A172 (cell line): ENCODE results near the gene ANKDD1A. TPM values are rescaled to one million over a fixed set of nuclear protein-coding genes. Genes with fewer than 3 reads are reported as not detected.

ENCODE experiments used
- DNase-seq: peaks from one replicate; pipeline ENCODE4 v3.0.0-alpha.2; 2015; ENCODE audit warnings: low spot score
- total RNA-seq: library from RNA; depleted of rRNA; stranded (reverse); fragments of >200 nt; shearing (Covaris generic); gene quantifications from 2 replicates; pipeline ENCODE4 v1.2.3, GENCODE V29; 2014; rRNA removed

ANKDD1A gene
- 5.9 and 15.7 TPM in 2 replicates for total RNA-seq

DNA sequence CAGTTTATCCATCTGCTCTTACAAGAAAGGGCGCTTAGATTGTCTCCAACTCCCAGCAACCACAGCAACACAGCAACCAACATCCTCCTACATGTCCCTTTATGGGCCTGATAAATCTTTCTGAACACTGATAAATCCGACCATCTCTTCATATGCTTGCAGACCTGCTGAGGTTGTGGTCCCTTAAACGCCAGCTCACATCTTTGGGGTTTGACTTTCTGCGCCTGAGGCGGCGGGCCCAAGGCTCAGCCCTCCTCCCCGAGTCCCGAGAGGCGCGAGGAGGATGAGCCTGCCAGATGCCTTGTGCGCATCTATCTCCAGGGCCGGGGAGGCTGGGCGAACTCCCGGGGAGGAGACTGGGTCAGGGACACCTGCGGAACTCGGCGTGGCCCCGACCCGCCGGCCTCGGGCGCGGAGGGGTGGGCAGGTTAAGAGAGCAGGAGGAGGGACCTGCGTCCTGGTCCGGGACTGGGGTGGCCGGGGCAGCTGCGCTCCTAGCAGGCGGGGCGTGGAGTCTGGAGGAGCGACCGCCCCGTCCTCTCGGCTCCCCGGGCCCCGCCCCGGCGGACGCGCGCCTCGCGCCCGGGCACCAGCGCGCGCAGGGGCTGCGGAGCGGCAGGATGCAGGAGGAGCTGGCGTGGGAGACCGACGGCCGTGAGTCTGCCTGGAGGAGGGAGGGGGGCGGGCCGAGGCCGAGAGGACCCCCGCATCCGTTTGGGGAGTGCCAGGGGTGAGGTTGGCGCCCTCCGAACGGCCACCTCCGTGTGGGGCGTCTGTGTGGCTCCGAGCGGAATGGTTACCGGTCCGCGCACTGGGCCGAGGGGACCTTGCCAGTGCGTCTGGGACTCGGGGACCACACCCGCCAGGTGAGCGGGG lies at the start of gene ANKDD1A:
Gene ANKDD1A (plus strand): TSS at position 592 of the 876 bp plus-strand sequence. CDS start 29 bp downstream, at position 621.
- DNase-seq = peak; percentile 55

DNA sequence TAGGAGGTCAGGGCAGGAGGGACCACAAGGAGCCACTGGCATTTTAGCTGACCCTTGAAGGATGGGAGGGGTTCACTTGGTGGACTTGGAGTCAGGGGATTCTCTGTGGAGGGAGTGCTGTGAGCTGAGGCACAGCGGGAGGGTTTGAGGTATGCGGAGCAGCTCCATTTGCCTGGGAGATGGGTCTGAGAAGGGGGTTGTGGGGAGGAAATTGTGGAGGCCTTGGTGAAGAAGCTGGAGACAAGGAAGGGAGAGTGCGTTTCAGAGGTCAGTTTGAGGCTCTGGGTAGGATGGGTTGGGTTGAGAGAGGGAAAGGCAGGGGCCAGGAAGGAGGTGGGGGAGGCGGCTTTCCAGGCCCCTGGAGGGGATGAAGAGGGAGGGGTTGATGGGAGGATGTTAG lies 49.7 kb upstream of the ANKDD1A start:
- DNase-seq = no peak

DNA sequence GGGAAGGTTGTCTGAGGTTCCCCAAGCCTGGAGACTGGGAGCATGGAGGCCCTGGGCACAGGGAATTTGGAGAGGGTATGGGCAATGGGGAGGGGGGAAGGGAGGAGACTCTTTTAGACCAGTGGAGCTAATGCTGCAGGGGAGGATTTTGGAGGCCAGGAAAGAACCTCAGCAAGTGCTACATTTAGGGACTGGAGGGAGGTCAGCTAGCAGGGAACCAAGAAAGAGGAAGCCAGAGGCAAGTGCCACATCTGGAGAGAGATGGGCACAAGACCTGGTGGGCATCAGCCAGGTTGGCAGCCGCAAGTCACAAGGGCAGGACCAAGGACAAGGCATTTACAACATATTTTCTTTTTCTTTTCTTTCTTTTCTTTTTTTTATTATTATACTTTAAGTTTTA lies 49.3 kb upstream of the ANKDD1A start:
- no peak for DNase-seq

DNA sequence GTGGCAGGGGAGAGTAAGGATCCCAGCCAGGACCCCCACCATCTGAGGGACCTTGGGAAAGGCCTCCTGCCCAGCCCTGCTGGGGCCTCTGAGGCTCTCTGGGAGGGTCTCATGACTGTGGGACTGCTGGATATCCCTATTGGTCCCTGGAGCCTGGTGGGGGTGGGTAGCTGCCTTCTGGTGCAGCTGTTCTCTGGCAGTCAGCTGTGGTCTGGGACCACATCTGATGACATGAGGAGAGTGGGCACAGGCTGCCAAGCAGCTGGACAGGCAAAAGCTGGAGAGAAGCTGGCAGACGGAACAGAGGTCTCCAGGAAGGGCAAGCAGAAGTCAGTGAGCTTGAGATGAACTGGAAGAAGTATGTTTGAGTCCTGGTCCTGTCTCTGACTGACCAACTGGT lies 47.6 kb upstream of the ANKDD1A start:
- no peak for DNase-seq

DNA sequence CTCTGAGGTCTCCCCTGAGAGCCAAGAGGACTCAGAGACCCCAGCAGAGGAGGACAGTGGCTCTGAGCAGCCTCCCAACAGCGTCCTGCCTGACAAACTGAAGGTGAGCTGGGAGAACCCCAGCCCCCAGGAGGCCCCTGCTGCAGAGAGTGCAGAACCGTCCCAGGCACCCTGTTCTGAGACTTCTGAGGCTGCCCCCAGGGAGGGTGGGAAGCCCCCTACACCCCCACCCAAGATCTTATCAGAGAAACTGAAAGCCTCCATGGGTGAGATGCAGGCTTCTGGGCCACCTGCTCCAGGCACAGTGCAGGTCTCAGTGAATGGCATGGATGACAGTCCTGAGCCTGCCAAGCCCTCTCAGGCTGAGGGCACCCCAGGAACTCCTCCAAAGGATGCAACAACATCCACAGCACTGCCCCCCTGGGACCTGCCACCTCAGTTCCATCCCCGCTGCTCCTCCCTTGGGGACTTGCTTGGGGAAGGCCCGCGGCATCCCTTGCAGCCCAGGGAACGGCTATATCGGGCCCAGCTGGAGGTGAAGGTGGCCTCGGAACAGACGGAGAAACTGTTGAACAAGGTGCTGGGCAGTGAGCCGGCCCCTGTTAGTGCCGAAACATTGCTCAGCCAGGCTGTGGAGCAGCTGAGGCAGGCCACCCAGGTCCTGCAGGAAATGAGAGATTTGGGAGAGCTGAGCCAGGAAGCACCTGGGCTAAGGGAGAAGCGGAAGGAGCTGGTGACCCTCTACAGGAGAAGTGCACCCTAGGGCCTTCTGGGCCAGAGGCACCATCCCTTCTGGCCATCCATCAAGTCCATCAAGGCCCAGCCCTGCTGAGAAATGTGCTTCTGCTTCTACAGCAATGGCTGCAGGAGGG lies 46.3 kb upstream of the ANKDD1A start:
- DNase-seq = no peak

DNA sequence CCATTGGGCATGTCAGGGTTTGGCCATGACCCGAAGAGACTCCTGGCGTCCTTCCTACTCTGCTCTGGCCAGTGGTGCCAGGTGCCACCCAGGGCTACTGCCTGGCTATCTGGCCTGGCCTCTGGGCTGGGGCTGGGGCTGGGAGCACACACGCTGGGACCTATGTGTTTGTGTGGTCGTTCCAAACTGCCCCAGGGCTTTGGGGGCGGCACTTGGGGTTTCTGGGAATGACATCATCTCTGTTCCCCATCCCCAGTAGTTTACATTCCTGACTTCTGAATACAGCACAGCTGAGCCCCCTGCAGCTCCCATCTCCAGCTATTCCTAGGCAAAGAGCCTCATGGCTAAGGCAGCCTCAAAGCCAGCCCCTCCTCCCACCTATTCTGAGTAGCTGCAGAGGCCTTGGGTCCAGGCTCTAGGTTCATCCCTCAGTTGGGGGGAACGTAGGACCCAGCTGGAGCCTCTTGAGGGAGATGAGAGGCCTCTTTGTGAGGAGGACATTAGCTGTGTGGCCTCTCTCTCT lies 45.6 kb upstream of the ANKDD1A start:
- DNase-seq = peak; percentile 93

DNA sequence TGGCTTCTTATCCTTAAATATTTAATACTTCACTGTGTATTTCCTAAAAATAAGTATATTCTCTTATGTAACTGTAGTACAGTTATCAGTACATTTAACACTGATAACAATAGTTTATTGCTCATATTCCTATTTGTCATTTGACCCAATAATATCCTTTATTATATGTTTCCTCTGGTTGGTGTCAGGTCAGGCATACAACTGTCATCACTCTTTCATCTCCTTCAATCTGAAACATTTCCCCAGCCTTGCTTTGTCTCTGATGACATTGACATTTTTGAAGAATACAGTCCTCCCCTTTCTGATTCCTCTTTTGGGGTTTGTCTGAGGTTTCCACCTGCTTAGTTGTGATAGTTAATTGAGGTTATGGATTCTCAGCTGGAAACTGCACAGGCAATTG lies 42.2 kb upstream of the ANKDD1A start:
- DNase-seq = no peak

DNA sequence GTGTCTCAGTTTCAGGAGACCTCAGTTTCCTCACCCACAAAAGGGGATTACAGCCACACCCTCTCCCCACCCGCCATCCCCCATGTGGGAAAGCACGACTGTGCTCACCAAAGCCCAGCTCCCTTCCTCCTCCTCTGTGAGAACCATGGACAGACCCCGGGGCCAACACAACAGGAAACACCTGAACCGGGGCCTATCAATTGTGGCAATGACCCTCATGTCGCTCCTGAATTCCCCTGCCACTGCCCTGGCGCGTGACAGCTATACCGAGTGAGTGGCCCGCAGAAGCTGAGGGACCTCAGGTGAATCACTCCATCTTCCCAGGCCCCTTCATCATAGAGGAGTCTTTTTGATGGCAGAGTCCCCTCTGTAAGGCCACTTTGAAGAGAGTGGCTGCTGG lies 41.3 kb upstream of the ANKDD1A start:
- no peak for DNase-seq

DNA sequence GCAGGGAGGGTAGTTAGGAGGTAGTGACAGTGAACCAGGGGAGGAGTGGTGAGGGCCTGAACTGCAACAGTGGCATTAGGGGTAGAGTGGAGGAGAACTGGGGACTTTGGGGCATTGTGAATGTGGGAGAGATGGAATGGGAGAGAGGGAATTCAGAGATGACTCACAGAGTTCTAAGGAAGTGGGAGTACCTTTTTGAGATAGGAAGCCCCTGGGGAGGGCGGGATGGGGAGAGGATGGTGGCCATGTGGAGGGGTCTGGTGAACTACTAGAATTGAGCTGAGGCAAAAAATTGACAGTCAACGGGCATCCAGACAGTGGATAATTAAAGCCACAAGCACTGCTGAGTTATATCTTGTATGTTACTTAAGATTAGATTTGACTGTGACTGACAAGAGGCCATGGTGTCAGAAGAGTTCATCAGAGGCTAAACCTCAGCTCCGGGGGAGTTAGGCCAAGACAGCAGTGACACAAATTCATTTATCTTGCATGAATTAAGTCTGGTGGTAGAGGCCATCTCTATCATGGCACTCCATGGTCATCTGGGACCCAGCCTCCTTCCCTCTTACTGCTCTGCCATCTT lies 36.0 kb upstream of the ANKDD1A start:
- DNase-seq = no peak

DNA sequence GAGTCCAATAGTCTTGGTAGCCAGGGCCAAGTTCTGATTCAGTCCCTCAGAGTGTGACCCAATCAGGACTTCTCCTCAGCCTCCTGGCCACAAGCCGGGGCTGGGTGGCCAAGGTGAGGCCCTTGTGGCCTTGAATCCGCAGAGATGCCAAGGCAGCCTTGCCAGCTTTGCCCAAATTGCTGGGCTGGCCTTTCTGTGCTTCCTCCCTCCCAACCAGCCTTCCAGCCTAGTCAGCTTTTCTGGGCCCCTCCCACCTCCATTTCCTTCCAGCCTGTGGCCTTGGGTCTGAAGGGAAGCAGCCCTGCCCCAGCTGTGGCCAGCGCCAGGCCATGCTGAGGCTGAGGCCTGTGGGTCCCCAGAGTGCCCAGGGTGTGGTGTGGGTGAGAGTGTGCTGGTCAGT lies 34.3 kb upstream of the ANKDD1A start:
- peak; percentile 49 for DNase-seq

DNA sequence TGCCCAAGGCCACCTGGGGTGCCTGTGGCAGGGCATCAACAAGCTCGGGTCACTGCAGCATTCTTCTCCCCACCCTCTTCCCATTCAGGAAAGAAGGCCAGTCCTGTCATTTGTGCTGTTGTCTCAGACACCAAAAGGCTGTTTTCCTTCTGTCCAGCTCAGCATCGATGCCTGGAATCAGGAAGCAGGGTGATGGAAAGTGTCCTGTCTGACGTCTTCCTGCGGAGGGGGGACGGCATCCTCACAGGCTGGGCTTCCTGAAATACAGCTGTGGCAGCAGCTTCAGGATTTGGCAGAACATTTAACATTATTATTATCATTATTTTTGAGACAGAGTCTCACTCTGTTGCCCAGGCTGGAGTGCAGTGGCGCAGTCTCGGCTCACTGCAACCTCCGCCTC lies 33.0 kb upstream of the ANKDD1A start:
- no peak for DNase-seq

DNA sequence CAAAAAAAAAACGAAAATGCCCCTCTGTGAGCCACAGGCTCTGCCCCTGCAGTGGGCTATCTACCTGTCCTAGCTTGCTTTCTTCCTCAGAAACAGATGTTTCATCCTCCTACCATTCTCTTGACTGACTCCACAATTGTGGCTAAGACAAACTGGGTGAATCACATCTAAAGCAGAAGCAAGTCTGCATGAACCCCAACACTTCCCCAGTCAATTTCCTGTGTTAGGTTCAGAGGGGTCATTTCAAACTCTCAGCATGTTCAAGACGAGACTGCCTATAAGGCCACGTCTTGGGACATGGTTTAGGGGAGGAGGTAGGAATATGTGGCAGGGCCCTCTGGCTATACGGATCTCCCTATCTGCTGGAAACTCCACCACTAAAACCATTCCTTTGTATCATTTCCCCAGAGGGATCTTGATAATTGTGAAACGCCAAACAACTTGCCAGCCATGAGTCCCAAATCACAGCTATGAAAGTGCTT lies 28.6 kb upstream of the ANKDD1A start:
- peak; percentile 40 for DNase-seq

DNA sequence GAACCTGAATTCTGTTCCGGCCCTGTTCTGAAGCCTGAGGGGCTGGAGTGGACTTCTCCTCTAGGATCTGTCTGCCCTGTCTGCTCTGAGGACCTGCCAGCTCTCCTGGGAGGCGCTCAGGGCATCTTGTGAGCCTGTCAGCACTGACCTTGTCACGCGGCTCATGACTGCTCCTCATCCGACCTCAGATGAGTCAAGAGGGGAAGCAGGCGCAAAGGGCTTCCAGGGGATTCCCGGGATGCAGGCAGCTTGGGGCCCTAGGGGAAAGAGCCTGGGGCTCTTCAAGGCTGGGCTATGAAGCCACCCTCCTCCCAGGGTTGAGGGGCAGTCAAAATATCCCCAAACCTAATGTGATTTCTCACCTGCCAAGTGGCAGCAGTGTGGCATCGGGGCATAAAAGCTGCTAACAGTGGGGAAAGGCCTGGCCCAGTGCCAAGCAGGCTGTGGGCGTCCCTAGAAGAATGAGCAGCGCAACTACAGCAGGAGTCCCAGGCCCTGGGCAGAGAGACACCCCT lies 27.6 kb upstream of the ANKDD1A start:
- DNase-seq = peak; percentile 92

DNA sequence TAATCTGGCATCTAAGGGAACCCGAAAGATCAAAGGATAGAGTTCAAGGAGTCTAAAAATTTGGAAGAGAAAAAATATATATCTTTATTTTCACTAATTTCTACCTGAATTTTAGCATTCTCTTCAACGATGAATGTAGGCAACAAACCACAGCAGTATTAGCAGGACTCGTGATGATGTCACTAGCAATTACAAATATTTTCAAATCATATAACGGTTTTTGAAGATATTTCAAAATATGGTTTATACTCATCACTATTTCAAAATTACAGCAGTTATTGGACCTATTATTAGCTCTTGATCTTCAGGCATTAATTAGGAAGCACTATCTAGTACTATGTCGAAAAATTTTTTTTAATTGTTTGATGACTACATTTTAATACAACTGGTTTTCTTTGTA lies 27.0 kb upstream of the ANKDD1A start:
- DNase-seq = no peak

DNA sequence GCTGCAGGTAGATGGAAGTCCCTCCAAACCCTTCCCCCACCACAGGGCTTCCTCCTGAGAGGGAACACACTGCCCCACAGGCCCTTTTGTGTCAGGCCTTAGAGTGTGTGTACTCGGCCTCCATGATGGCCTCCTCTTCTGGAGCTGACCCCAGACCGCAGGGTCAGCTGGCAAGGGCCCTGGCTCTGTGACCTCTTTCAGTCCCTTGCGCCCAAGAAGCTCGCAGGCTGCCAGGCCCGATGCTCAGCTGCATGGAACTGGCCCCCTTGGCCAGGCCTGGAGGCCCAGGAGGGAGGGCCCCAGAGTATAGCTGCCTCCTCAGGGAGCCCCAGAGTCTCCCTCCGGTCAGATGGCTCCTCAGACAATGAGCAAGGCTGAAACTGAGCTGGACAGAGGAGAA lies 23.4 kb upstream of the ANKDD1A start:
- no peak for DNase-seq

DNA sequence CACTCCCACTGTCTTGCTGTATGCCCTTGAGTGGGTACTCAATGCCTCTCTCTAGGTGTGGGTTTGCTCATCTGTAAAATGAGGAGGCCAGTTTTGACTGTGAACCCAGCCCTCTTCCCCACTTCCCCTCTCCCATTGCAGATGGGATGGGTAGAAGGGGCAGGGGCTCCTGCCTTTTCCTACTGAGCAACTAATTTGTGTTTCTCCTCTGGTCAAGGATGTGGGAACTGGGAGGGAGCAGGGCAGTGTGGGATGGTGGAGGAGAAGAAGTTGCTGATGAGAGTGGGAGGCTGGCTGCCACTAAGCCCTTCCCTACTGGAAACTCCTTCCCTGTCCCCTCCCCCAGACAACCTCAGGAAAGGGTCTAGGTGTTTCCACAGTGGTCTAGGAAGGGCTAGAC lies 20.1 kb upstream of the ANKDD1A start:
- DNase-seq = no peak

DNA sequence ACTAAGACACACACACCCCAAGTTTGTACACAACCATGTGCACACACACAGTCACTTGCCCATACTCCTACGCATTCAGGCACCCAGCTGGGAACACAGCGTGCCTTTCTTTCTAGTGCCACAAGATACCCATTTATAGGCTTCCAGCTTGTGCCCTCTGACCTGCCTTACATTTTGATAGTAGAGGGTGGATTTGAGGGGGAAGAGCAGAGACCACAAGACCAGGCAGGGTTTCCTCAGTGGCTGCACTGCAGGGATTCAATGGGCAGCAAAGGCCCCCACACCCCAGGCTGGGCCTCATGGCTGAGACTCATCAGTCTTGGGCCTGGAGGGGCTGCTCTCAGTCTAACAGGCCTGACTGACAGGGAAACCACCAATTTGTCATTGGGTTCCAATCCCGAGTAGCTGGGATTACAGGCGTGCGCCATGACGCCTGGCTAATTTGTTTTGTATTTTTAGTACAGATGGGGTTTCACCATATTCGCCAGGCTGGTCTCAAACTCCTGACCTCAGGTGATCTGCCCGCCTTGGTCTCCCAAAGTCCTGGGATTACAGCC lies 18.8 kb upstream of the ANKDD1A start:
- no peak for DNase-seq

DNA sequence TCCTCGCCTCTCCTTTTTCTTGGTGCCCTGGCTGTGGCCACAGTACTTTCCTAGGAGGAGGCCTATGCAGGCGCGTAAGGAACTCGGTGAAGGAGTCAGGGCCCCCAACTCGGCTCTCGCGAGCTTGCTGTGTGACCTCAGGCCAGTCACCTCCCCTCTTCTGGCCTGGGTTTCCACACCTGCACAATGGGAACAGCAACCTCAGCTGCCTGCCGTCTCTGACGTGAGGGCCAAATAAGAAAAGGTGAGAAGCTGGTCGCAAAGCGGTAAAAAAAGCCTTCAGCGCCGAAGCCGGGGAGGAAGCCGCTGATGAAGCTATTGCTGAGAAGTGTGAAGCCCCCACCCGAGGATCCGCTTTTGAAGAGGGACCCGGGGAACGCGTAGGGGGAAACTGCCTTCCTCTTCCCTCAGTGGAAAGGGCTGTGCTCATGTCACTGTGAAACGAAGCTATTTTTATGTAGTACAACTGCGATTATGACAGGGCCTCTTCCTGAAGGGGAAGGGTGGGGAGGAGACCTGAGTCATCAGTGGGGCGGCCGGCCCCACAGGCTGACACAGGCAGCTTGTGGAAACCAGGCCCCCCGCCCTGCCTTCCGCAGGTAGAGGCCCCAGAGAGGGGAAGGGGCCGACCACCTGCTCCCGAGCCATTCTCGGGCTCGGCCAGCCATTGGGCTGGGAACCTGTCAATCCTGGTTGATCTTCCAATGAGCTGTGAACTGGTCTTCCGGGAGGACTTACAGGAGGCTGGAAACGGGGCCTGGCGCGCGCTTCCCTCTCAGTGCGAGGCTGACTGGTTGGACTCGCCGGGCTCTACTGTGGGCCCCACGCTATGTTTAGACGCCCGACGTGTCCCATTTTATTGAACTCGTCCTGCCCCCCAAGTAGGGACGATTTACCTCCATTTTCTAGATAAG lies 18.0 kb upstream of the ANKDD1A start:
- DNase-seq = peak; percentile 95

DNA sequence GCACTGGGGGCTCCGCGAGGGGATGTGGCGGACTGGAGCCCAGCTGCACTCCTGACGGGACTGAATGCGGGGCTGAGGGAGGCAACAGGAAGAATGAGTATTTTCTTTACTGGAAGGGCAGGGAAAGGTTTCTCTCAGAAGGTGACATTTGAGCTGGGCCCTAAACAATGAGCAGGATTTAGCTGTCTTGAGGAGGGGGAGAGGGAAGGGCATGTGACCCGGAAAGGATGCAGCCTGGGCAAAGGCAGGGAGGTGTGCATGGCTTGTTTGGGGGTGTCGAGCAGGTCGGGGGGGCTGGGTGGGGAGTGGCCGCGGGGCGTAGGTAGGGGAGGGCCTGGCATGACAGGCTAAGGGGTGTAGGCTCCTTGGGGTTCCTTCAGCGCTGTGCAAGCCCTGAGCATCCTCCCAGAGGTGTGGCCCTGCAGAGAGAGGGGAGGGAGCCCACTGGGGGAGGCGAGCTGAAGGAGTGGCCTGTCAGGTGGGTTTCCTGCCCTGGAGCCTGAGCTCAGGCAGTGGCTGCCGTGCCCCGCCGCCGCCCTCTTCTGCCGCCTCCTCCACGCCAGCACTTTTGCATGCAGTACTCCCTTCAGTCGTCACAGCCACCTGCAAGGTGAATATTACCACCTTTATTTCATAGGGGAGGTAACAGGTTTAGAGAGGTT lies 17.2 kb upstream of the ANKDD1A start:
- no peak for DNase-seq
